OCI-LY1 (cell line): ENCODE measurements around the gene MXD4.

Experiments used
- H2AFZ ChIP-seq: fragments of 200-600 bp; sonication (generic), shearing (Covaris generic); 2 replicates; pipeline ENCODE4 v1.6.0; 2014; ENCODE audit warnings: antibody characterized with exemption, mild to moderate bottlenecking, low read length
- H3F3A ChIP-seq: fragments of 200-600 bp; sonication (generic), shearing (Covaris generic); 2 replicates; pipeline ENCODE4 v1.6.0; 2014; ENCODE audit warnings: mild to moderate bottlenecking, antibody characterized with exemption, low read length, moderate library complexity; ENCODE audit not compliant: insufficient read depth
- H3K27ac ChIP-seq: fragments of 200-600 bp; sonication (generic); 2 replicates; pipeline ENCODE4 v1.5.1; 2014; ENCODE audit warnings: low read length, mixed run types, mild to moderate bottlenecking, low read depth; ENCODE audit not compliant: poor library complexity, severe bottlenecking
- H3K27me3 ChIP-seq: fragments of 200-600 bp; sonication (generic); 2 replicates; pipeline ENCODE4 v1.6.0; 2014; ENCODE audit warnings: antibody characterized with exemption, mild to moderate bottlenecking, low read length, moderate library complexity; ENCODE audit not compliant: insufficient read depth
- H3K36me3 ChIP-seq: fragments of 200-600 bp; sonication (generic); 2 replicates; pipeline ENCODE4 v1.6.1; 2014; ENCODE audit warnings: mild to moderate bottlenecking, antibody characterized with exemption, low read length, moderate library complexity, mixed read lengths; ENCODE audit not compliant: insufficient read depth
- H3K4me1 ChIP-seq: fragments of 200-600 bp; sonication (generic); 2 replicates; pipeline ENCODE4 v1.5.1; 2014; ENCODE audit warnings: mild to moderate bottlenecking, low read length, moderate library complexity; ENCODE audit not compliant: insufficient read depth, severe bottlenecking
- H3K4me2 ChIP-seq: fragments of 200-600 bp; sonication (generic), shearing (Covaris generic); 2 replicates; pipeline ENCODE4 v1.6.1; 2014; ENCODE audit warnings: low read length
- H3K4me3 ChIP-seq: fragments of 200-600 bp; sonication (generic); 2 replicates; pipeline ENCODE4 v1.5.1; 2014; ENCODE audit warnings: low read length, low read depth, mild to moderate bottlenecking, mixed read lengths; ENCODE audit not compliant: poor library complexity, severe bottlenecking
- H3K79me2 ChIP-seq: fragments of 200-600 bp; shearing (Covaris generic); 2 replicates; pipeline ENCODE4 v1.6.1; 2016; ENCODE audit warnings: mixed run types, low read length, mixed read lengths; ENCODE audit not compliant: insufficient read depth
- H3K9ac ChIP-seq: fragments of 200-600 bp; sonication (generic), shearing (Covaris generic); 2 replicates; pipeline ENCODE4 v1.6.1; 2014; ENCODE audit warnings: mild to moderate bottlenecking, low read length, mixed read lengths
- H3K9me2 ChIP-seq: fragments of 200-600 bp; sonication (generic), shearing (Covaris generic); 2 replicates; pipeline ENCODE4 v1.6.1; 2014; ENCODE audit warnings: low read depth, mild to moderate bottlenecking, low read length, mixed read lengths
- H3K9me3 ChIP-seq: fragments of 200-600 bp; shearing (Covaris generic); 2 replicates; pipeline ENCODE4 v1.6.1; 2014; ENCODE audit warnings: low read length, mixed read lengths
- H4K20me1 ChIP-seq: fragments of 200-600 bp; sonication (generic), shearing (Covaris generic); 2 replicates; pipeline ENCODE4 v1.6.0; 2016; ENCODE audit warnings: mild to moderate bottlenecking, low read length; ENCODE audit not compliant: insufficient read depth
- CTCF ChIP-seq: fragments of 200-600 bp; sonication (generic), shearing (Covaris generic); IDR thresholded peaks from 2 replicates; pipeline ENCODE4 v1.5.1; 2017; ENCODE audit warnings: mild to moderate bottlenecking, antibody characterized with exemption, low read length, moderate library complexity, mixed read lengths
- EZH2 ChIP-seq: fragments of 200-600 bp; sonication (generic), shearing (Covaris generic); IDR thresholded peaks from 2 replicates; pipeline ENCODE4 v1.8.0; 2017; ENCODE audit warnings: borderline replicate concordance, mixed run types, mild to moderate bottlenecking, antibody characterized with exemption, low read length, moderate library complexity, mixed read lengths

MXD4 gene

GRCh38 chr4:2274320-2275043 is 12.6 kb upstream of the MXD4 start:
- no peaks in the 10 kb centered on the region for H3K9me3 ChIP-seq
- no peak overlapping the region for H3K4me2 ChIP-seq
- no peak for TF ChIP-seq EZH2
- TF ChIP-seq CTCF, result no peak
- H3K4me1 ChIP-seq, result no peaks in the 10 kb centered on the region
- no peak overlapping the region for H3K9ac ChIP-seq
- no peaks in the 10 kb centered on the region for H3K9me2 ChIP-seq
- no peak overlapping the region for H3K27ac ChIP-seq
- H2AFZ ChIP-seq, result no peak overlapping the region
- H3K79me2 ChIP-seq, result no peaks in the 10 kb centered on the region
- H3K4me3 ChIP-seq, result no peak overlapping the region
- no peaks in the 10 kb centered on the region for H3K27me3 ChIP-seq
- no peaks in the 10 kb centered on the region for H4K20me1 ChIP-seq
- no peaks in the 10 kb centered on the region for H3K36me3 ChIP-seq
- no peaks in the 10 kb centered on the region for H3F3A ChIP-seq

- Histone ChIP-seq H3K9ac (no peak overlapping the region), H3K9me3 (no peaks in the 10 kb centered on the region), H3K27me3 (no peaks in the 10 kb centered on the region), H3F3A (no peaks in the 10 kb centered on the region), H2AFZ (no peak overlapping the region), H3K36me3 (no peaks in the 10 kb centered on the region), H3K4me2 (no peak overlapping the region), H3K4me1 (no peaks in the 10 kb centered on the region), H3K27ac (no peak overlapping the region), H3K9me2 (no peaks in the 10 kb centered on the region), H3K4me3 (no peak overlapping the region), H4K20me1 (no peaks in the 10 kb centered on the region), H3K79me2 (no peaks in the 10 kb centered on the region)
- no peak for TF ChIP-seq EZH2
- no peak for TF ChIP-seq CTCF
These were observed 11.9 kb upstream of the MXD4 start for GRCh38 chr4:2273657-2274319.

DNA sequence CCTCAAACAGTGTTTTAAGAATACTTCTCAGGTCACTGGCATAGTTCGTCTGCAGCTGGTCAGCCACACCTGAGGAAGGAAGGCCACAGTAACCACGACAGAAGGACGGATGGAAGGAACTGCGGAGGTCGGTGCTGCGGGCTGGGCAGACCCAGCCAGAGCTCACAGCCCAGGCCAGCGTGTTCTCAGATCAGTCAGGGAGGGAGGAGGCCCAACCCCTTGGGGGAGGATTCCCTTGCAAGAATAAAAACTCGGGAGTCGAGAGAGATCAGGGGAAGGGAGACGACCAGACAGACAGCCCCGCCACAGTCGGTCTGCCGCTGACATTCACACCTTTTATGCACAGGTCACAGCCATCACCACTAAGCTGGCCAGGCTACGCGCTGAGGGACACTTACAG is 11.3 kb upstream of the MXD4 start:
- no peaks in the 10 kb centered on the region for H4K20me1 ChIP-seq
- no peak overlapping the region for H3K9ac ChIP-seq
- H3K4me3 ChIP-seq, result no peak overlapping the region
- H3K27ac ChIP-seq, result no peak overlapping the region
- no peaks in the 10 kb centered on the region for H3K79me2 ChIP-seq
- H3K9me2 ChIP-seq, result no peaks in the 10 kb centered on the region
- no peaks in the 10 kb centered on the region for H3K27me3 ChIP-seq
- no peaks in the 10 kb centered on the region for H3K4me1 ChIP-seq
- H3F3A ChIP-seq, result no peaks in the 10 kb centered on the region
- H3K36me3 ChIP-seq, result no peaks in the 10 kb centered on the region
- no peaks in the 10 kb centered on the region for H3K9me3 ChIP-seq
- no peak overlapping the region for H3K4me2 ChIP-seq
- no peak for TF ChIP-seq CTCF
- no peak for TF ChIP-seq EZH2
- H2AFZ ChIP-seq, result no peak overlapping the region
